Stimulated activated CD8-positive, alpha-beta memory T cell treated with anti-CD3 and anti-CD28 coated beads, Interleukin-12 subunit alpha, Interleukin-12 subunit beta, amount 100 ng/mL, for 24 hours (primary cell): ENCODE data around the gene MAPK1.
"Not testable (repeated sequence)": the region's sequence is repeated elsewhere in the genome, so short reads cannot be mapped to it uniquely, and the experiment has no call there.

ENCODE experiments used
- DNase-seq: peaks from one replicate; pipeline ENCODE4 v3.0.0-alpha.2; 2020; ENCODE audit errors: extremely low read depth

MAPK1 gene

GRCh38 chr22:21867528-21868266, at the start of gene MAPK1:
TSS of gene MAPK1 (minus strand) at chr22:21867645. CDS start at chr22:21867440, 205 bp downstream.
- DNase-seq, result peak; percentile 92

GRCh38 chr22:21916309-21916918, 49.0 kb upstream of the MAPK1 start:
- DNase-seq, result no peak

- no peak for DNase-seq
Measured at GRCh38 chr22:21915624-21916308, 48.3 kb upstream of the MAPK1 start.

GRCh38 chr22:21914033-21914642, 46.7 kb upstream of the MAPK1 start:
- not testable (repeated sequence) for DNase-seq

GRCh38 chr22:21910367-21910766, 42.9 kb upstream of the MAPK1 start:
- not testable (repeated sequence) for DNase-seq

GRCh38 chr22:21909871-21910270, 42.4 kb upstream of the MAPK1 start:
- no peak for DNase-seq

GRCh38 chr22:21907638-21908522, 40.4 kb upstream of the MAPK1 start:
- DNase-seq, result no peak

- DNase-seq, result not testable (repeated sequence)
Measured at GRCh38 chr22:21905234-21905633, 37.8 kb upstream of the MAPK1 start.

- DNase-seq, result no peak
Measured at GRCh38 chr22:21904250-21904789, 36.9 kb upstream of the MAPK1 start.

GRCh38 chr22:21903283-21903682, 35.8 kb upstream of the MAPK1 start:
- no peak for DNase-seq

GRCh38 chr22:21902296-21903087, 35.0 kb upstream of the MAPK1 start:
- DNase-seq, result no peak

- DNase-seq, result no peak
Measured at GRCh38 chr22:21898354-21898896, 31.0 kb upstream of the MAPK1 start.

GRCh38 chr22:21896951-21897513, 29.6 kb upstream of the MAPK1 start:
- no peak for DNase-seq

- DNase-seq, result not testable (repeated sequence)
Measured at GRCh38 chr22:21896275-21896674, 28.8 kb upstream of the MAPK1 start.

- no peak for DNase-seq
Measured at GRCh38 chr22:21894799-21895198, 27.4 kb upstream of the MAPK1 start.

- no peak for DNase-seq
Measured at GRCh38 chr22:21889251-21889990, 22.0 kb upstream of the MAPK1 start.

GRCh38 chr22:21887841-21888240, 20.4 kb upstream of the MAPK1 start:
- DNase-seq, result no peak

GRCh38 chr22:21883930-21884329, 16.5 kb upstream of the MAPK1 start:
- not testable (repeated sequence) for DNase-seq
